ENCODE measurements around the gene DECR2.

Gene DECR2

DNA sequence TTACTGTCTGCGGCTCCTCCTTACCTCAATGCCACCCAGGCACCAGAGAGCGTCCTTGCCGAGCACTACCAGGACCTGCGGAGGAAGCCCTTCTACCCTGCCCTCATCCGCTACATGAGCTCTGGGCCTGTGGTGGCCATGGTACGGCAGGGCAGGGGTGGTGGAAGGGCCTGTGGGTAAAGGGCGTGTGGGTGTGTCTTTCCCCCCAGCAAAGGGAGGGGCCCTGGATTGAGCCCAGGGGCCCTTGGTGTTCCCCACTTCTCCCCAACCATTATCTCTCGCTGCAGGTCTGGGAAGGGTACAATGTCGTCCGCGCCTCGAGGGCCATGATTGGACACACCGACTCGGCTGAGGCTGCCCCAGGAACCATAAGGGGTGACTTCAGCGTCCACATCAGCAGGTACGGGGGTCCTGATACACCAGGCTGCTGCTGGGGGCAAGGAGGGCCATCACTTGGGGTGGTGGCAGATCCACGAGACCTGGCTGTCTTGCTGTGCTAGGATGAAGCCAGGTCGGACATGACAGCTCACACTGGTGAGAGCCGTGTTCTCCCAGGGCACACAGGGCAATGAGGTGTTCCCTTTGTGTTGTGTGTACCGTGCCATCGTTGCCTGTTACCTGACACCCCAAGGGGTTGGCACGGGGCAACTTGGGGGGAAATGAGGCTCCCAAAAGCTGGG lies 2.2 kb upstream of the DECR2 start:
- no peaks in the 10 kb centered on the region for H3K9me3 Mint-ChIP-seq
- DNase-seq = no peak
- peaks cover 31% of the 10 kb centered on the region for H3K4me1 Mint-ChIP-seq
- no peak overlapping the region for H3K27ac Mint-ChIP-seq
- peak overlapping the region; percentile 49 for H3K4me3 Mint-ChIP-seq
- TF ChIP-seq, protein P1, sequence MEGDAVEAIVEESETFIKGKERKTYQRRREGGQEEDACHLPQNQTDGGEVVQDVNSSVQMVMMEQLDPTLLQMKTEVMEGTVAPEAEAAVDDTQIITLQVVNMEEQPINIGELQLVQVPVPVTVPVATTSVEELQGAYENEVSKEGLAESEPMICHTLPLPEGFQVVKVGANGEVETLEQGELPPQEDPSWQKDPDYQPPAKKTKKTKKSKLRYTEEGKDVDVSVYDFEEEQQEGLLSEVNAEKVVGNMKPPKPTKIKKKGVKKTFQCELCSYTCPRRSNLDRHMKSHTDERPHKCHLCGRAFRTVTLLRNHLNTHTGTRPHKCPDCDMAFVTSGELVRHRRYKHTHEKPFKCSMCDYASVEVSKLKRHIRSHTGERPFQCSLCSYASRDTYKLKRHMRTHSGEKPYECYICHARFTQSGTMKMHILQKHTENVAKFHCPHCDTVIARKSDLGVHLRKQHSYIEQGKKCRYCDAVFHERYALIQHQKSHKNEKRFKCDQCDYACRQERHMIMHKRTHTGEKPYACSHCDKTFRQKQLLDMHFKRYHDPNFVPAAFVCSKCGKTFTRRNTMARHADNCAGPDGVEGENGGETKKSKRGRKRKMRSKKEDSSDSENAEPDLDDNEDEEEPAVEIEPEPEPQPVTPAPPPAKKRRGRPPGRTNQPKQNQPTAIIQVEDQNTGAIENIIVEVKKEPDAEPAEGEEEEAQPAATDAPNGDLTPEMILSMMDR (IDR thresholded peaks at IDR 0.05) = no peak
- H3K36me3 Mint-ChIP-seq (ENCODE audit: low read depth) = peaks cover 4% of the 10 kb centered on the region
- H3K27me3 Mint-ChIP-seq (ENCODE audit: low read depth, poor library complexity) = peaks cover 3% of the 10 kb centered on the region

DNA sequence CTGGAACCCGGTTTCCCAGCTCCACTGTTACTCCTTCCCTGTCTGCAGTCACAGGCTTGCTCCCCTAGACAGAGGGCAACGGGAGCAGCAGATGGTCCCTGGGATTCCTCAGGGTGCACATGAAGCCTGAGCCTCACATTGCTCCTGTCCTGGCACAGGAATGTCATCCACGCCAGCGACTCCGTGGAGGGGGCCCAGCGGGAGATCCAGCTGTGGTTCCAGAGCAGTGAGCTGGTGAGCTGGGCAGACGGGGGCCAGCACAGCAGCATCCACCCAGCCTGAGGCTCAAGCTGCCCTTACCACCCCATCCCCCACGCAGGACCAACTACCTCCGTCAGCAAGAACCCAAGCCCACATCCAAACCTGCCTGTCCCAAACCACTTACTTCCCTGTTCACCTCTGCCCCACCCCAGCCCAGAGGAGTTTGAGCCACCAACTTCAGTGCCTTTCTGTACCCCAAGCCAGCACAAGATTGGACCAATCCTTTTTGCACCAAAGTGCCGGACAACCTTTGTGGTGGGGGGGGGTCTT lies 1.6 kb upstream of the DECR2 start:
- H3K27me3 Mint-ChIP-seq (ENCODE audit: low read depth, poor library complexity) = peaks cover 3% of the 10 kb centered on the region
- H3K36me3 Mint-ChIP-seq (ENCODE audit: low read depth) = peaks cover 4% of the 10 kb centered on the region
- no peaks in the 10 kb centered on the region for H3K9me3 Mint-ChIP-seq
- TF ChIP-seq, protein P1 (IDR thresholded peaks at IDR 0.05) = no peak
- H3K4me1 Mint-ChIP-seq = peaks cover 31% of the 10 kb centered on the region
- no peak for DNase-seq
- no peak overlapping the region for H3K27ac Mint-ChIP-seq
- peak overlapping the region; percentile 83 for H3K4me3 Mint-ChIP-seq

DNA sequence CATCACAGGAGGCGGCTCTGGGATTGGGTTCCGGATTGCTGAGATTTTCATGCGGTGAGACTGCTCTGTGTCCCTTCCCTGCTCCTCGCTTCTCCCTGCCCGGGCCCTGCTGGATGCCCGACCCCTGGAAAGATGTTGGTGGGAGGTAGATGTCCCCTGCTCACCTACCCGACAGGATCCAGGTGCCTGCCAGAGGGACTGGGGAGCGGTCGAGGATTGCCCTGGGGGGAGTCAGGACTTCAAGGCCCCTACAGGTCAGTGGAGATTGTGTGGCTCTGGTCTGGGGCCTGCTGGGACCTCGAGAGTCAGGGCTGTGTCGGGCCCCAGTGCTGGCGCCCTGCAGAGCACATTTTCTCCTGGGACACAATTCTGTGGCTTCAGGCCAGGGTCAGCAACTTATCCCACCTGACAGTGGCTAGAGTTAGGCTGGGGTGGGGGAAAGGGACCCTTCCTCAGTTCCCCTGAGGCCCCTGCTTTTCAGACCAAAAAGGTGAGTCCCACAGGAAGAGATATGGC lies 3.3 kb downstream of the DECR2 start:
- peaks cover 15% of the 10 kb centered on the region for H3K36me3 Mint-ChIP-seq (ENCODE audit: low read depth)
- no peak overlapping the region for H3K4me3 Mint-ChIP-seq
- H3K27me3 Mint-ChIP-seq (ENCODE audit: low read depth, poor library complexity) = no peaks in the 10 kb centered on the region
- TF ChIP-seq, protein P1 (IDR thresholded peaks at IDR 0.05) = no peak
- no peaks in the 10 kb centered on the region for H3K9me3 Mint-ChIP-seq
- peaks cover 17% of the 10 kb centered on the region for H3K4me1 Mint-ChIP-seq
- DNase-seq = no peak
- no peak overlapping the region for H3K27ac Mint-ChIP-seq

DNA sequence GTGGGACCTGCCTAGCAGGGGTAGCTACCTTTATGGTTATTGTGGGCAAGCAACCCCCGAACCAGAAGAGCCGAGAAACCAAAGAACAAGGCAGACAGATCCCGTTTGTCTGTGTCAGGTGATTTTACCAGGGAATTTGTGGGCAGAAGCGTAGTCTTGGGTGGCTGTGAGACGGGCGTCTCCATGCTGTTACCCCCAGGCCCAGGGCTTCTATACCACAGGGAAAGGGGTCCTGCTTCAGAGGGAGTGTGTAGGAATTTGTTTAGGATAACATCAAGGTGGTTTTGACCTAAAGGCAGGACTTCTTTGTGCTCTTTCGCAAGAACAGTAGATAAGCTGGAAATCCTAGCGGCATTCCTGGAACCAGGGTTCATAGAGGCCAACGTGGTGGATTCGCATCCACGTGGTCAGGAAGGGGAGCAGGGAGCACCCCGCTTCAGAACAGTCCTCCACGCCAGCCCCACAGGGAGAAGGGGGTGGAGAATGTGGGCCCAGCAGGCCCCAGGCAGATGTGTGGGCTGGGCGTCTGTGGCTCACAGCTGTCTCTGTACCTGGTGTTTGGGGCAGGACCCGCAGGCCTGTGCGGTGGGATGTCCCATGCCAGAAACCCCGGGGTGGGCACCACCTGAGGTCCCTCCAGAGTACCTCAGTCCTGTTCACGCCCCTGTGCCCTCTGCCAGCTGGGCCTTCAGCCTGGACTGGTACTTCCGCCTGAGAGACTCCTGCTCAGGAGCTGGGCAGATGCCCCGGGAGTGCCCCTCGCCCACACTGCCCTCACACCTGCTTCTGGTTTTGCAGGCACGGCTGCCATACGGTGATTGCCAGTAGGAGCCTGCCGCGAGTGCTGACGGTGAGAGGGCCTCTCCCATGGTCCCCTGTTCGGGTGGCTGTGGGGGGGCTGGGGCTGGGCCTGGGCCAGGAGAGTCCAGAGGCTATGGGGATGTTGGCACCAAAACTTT lies 4.1 kb downstream of the DECR2 start:
- H3K27me3 Mint-ChIP-seq (ENCODE audit: low read depth, poor library complexity) = no peaks in the 10 kb centered on the region
- no peak overlapping the region for H3K4me3 Mint-ChIP-seq
- H3K4me1 Mint-ChIP-seq = peaks cover 14% of the 10 kb centered on the region
- DNase-seq = no peak
- H3K9me3 Mint-ChIP-seq = no peaks in the 10 kb centered on the region
- TF ChIP-seq, protein P1 (IDR thresholded peaks at IDR 0.05) = no peak
- H3K36me3 Mint-ChIP-seq (ENCODE audit: low read depth) = peaks cover 10% of the 10 kb centered on the region
- no peak overlapping the region for H3K27ac Mint-ChIP-seq

DNA sequence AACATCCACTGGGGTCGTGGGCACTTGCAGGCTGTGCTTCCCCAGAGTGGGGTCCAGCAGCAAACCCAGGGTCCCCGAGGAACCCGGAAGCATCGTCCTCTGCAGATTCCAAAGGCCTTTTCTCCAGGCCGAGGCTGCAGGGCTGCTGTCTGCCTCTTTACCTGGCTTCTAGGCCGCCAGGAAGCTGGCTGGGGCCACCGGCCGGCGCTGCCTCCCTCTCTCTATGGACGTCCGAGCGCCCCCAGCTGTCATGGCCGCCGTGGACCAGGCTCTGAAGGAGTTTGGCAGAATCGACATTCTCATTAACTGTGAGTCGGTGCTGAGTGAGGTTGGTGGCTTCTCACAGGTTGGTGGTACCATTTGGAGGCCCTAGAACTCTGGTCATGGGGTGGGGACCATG lies 5.6 kb downstream of the DECR2 start:
- Mint-ChIP-seq H3K9me3 (no peaks in the 10 kb centered on the region), H3K4me3 (no peak overlapping the region), H3K36me3 (ENCODE audit: low read depth) (peaks cover 10% of the 10 kb centered on the region), H3K4me1 (peaks cover 16% of the 10 kb centered on the region), H3K27ac (no peak overlapping the region), H3K27me3 (ENCODE audit: low read depth, poor library complexity) (no peaks in the 10 kb centered on the region)
- DNase-seq = no peak
- TF ChIP-seq, protein P1 (IDR thresholded peaks at IDR 0.05) = no peak
